ENCODE results near the gene ABI2.

The ABI2 gene

DNA sequence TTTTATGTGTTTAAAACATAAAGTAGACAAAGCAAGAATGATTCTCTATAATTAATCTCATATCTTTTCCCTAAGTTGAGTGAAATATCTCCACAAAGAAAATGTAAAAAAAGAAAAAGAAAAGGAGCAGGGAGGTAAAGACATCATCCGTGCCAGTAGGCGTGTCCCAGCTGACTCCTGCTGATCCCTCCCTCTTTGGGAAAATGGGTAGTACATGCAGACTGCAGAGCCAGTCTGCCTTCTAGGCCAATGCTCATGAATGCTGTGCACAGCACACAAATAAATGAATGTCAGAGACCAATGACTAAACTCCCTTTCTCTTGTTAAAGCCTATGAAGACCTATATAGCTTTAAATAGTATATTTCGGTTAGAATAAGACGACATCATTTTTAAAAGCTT lies 142.2 kb downstream of the ABI2 start:
- Histone ChIP-seq H3K27me3 (ENCODE audit: control insufficient read depth, insufficient read depth, low read length) (no peaks in the 10 kb centered on the region), H3K27ac (no peak overlapping the region), H2AFZ (no peak overlapping the region), H3K36me3 (ENCODE audit: control insufficient read depth, insufficient read depth, low read length) (no peaks in the 10 kb centered on the region), H3K9me3 (ENCODE audit: control insufficient read depth, low read length) (no peaks in the 10 kb centered on the region), H3K9ac (no peak overlapping the region), H3K79me2 (no peaks in the 10 kb centered on the region), H3K4me2 (ENCODE audit: low read length) (no peak overlapping the region), H3K4me1 (no peaks in the 10 kb centered on the region), H3K4me3 (ENCODE audit: low read depth, low read length) (no peak overlapping the region)
- no peak for TF ChIP-seq CTCF (IDR thresholded peaks at IDR 0.05)

GRCh38 chr2:203471323-203471722 lies 143.1 kb downstream of the ABI2 start:
- no peaks in the 10 kb centered on the region for H3K4me1 ChIP-seq
- H3K4me3 ChIP-seq (ENCODE audit: low read depth, low read length), result no peak overlapping the region
- no peak overlapping the region for H3K27ac ChIP-seq
- H3K9ac ChIP-seq, result no peak overlapping the region
- TF ChIP-seq CTCF (IDR thresholded peaks at IDR 0.05), result no peak
- no peaks in the 10 kb centered on the region for H3K36me3 ChIP-seq (ENCODE audit: control insufficient read depth, insufficient read depth, low read length)
- H3K79me2 ChIP-seq, result no peaks in the 10 kb centered on the region
- H2AFZ ChIP-seq, result no peak overlapping the region
- no peaks in the 10 kb centered on the region for H3K9me3 ChIP-seq (ENCODE audit: control insufficient read depth, low read length)
- H3K27me3 ChIP-seq (ENCODE audit: control insufficient read depth, insufficient read depth, low read length), result no peaks in the 10 kb centered on the region
- no peak overlapping the region for H3K4me2 ChIP-seq (ENCODE audit: low read length)

GRCh38 chr2:203476881-203477280 lies 148.7 kb downstream of the ABI2 start:
- Histone ChIP-seq H3K27ac (no peak overlapping the region), H3K4me2 (ENCODE audit: low read length) (no peak overlapping the region), H3K4me1 (no peaks in the 10 kb centered on the region), H3K36me3 (ENCODE audit: control insufficient read depth, insufficient read depth, low read length) (no peaks in the 10 kb centered on the region), H3K79me2 (no peaks in the 10 kb centered on the region), H3K9ac (no peak overlapping the region), H3K9me3 (ENCODE audit: control insufficient read depth, low read length) (no peaks in the 10 kb centered on the region), H3K27me3 (ENCODE audit: control insufficient read depth, insufficient read depth, low read length) (no peaks in the 10 kb centered on the region), H3K4me3 (ENCODE audit: low read depth, low read length) (no peak overlapping the region), H2AFZ (no peak overlapping the region)
- TF ChIP-seq CTCF (IDR thresholded peaks at IDR 0.05), result no peak

DNA sequence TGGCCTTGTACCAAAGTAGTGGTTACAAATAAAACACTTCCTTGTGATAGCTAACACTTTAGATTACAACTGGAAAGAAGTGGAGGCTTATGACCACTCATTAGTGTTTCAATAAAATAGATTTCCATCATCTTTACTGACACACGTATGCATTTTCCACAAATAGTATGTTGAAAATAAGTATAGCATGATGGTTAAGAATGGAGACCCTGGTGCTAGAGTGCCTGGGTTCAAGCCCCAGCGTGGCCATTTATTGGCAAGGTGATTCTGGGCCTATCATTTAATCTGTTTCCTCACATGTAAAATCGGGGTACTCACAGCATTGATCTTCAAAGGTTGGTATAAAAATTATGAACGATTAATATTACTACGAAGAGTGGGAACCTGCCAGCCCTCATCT lies 152.4 kb downstream of the ABI2 start:
- no peak overlapping the region for H3K4me2 ChIP-seq (ENCODE audit: low read length)
- H3K36me3 ChIP-seq (ENCODE audit: control insufficient read depth, insufficient read depth, low read length), result no peaks in the 10 kb centered on the region
- H3K4me3 ChIP-seq (ENCODE audit: low read depth, low read length), result no peak overlapping the region
- H3K4me1 ChIP-seq, result no peaks in the 10 kb centered on the region
- no peak overlapping the region for H3K27ac ChIP-seq
- H3K27me3 ChIP-seq (ENCODE audit: control insufficient read depth, insufficient read depth, low read length), result no peaks in the 10 kb centered on the region
- no peaks in the 10 kb centered on the region for H3K79me2 ChIP-seq
- H2AFZ ChIP-seq, result no peak overlapping the region
- TF ChIP-seq CTCF (IDR thresholded peaks at IDR 0.05), result no peak
- H3K9ac ChIP-seq, result no peak overlapping the region
- no peaks in the 10 kb centered on the region for H3K9me3 ChIP-seq (ENCODE audit: control insufficient read depth, low read length)

- no peak overlapping the region for H3K27ac ChIP-seq
- peak; percentile 77 for TF ChIP-seq CTCF (IDR thresholded peaks at IDR 0.05)
- H3K79me2 ChIP-seq, result no peaks in the 10 kb centered on the region
- H3K9ac ChIP-seq, result no peak overlapping the region
- no peaks in the 10 kb centered on the region for H3K36me3 ChIP-seq (ENCODE audit: control insufficient read depth, insufficient read depth, low read length)
- H3K4me3 ChIP-seq (ENCODE audit: low read depth, low read length), result no peak overlapping the region
- no peak overlapping the region for H3K4me2 ChIP-seq (ENCODE audit: low read length)
- no peaks in the 10 kb centered on the region for H3K4me1 ChIP-seq
- H3K9me3 ChIP-seq (ENCODE audit: control insufficient read depth, low read length), result no peaks in the 10 kb centered on the region
- H3K27me3 ChIP-seq (ENCODE audit: control insufficient read depth, insufficient read depth, low read length), result no peaks in the 10 kb centered on the region
- H2AFZ ChIP-seq, result no peak overlapping the region
Measured at GRCh38 chr2:203484266-203485112, 156.3 kb downstream of the ABI2 start.
